NCI-H82 treated with DMSO at 0.1 percent for 48 hours (cell line): ENCODE data around the gene MMP11.

Experiments
- DNase-seq: peaks from one replicate; lab custom pipeline; 2025; ENCODE audit not compliant: unreplicated experiment; lab: John Stamatoyannopoulos, UW

The MMP11 gene

GRCh38 chr22:23780146-23780748 lies 7.6 kb downstream of the MMP11 start:
- DNase-seq = no peak

- no peak for DNase-seq
Observed at GRCh38 chr22:23781065-23781464, 8.4 kb downstream of the MMP11 start.

- no peak for DNase-seq
Observed at GRCh38 chr22:23781511-23782183, 9.0 kb downstream of the MMP11 start.

- no peak for DNase-seq
Observed at GRCh38 chr22:23782252-23782651, 9.6 kb downstream of the MMP11 start.

GRCh38 chr22:23782703-23783102 lies 10.1 kb downstream of the MMP11 start:
- no peak for DNase-seq

- no peak for DNase-seq
Observed at GRCh38 chr22:23783265-23784150, 10.9 kb downstream of the MMP11 start.

- no peak for DNase-seq
Observed at GRCh38 chr22:23784215-23784732, 11.6 kb downstream of the MMP11 start.

GRCh38 chr22:23786261-23786710 lies 13.6 kb downstream of the MMP11 start:
- no peak for DNase-seq

- DNase-seq = peak; percentile 44
Observed at GRCh38 chr22:23786752-23787599, 14.3 kb downstream of the MMP11 start, which contains the start of gene SMARCB1. Gene SMARCB1, plus strand, starts transcription at chr22:23786966. Its CDS starts 204 bp downstream, at chr22:23787170.

GRCh38 chr22:23787600-23787896 lies 14.9 kb downstream of the MMP11 start:
- no peak for DNase-seq

- no peak for DNase-seq
Observed at GRCh38 chr22:23787910-23788309, 15.3 kb downstream of the MMP11 start.

GRCh38 chr22:23789121-23789520 lies 16.5 kb downstream of the MMP11 start:
- no peak for DNase-seq

GRCh38 chr22:23789638-23790037 lies 17.0 kb downstream of the MMP11 start:
- DNase-seq = no peak

GRCh38 chr22:23790819-23791737 lies 18.4 kb downstream of the MMP11 start:
- no peak for DNase-seq

- no peak for DNase-seq
Observed at GRCh38 chr22:23791738-23792645, 19.3 kb downstream of the MMP11 start.

GRCh38 chr22:23793326-23793725 lies 20.7 kb downstream of the MMP11 start:
- DNase-seq = no peak

- DNase-seq = no peak
Observed at GRCh38 chr22:23796461-23796860, 23.8 kb downstream of the MMP11 start.
